Mucosa of stomach (tissue), 1 donor: Measurements from ENCODE around the gene AMDHD2.
"Not testable (repeated sequence)": the region's sequence is repeated elsewhere in the genome, so short reads cannot be mapped to it uniquely, and the experiment has no call there.

Experiments
- H3K27me3 ChIP-seq: one replicate; pipeline ENCODE4 v1.7.0; 2013; ENCODE audit warnings: mild to moderate bottlenecking, low read length; ENCODE audit not compliant: control insufficient read depth, insufficient read depth
- H3K36me3 ChIP-seq: one replicate; pipeline ENCODE4 v1.7.0; 2013; ENCODE audit warnings: low read length; ENCODE audit not compliant: control insufficient read depth, insufficient read depth
- H3K4me1 ChIP-seq: one replicate; pipeline ENCODE4 v1.7.0; 2013; ENCODE audit warnings: mild to moderate bottlenecking, low read length; ENCODE audit not compliant: control insufficient read depth, insufficient read depth
- H3K4me3 ChIP-seq: one replicate; pipeline ENCODE4 v1.7.0; 2013; ENCODE audit warnings: low read length
- H3K9ac ChIP-seq: one replicate; pipeline ENCODE4 v1.7.0; 2013; ENCODE audit warnings: mild to moderate bottlenecking, low read length, moderate library complexity
- H3K9me3 ChIP-seq: one replicate; pipeline ENCODE4 v1.7.0; 2013; ENCODE audit warnings: mild to moderate bottlenecking, low read length, moderate library complexity; ENCODE audit not compliant: control insufficient read depth
- donor health status: Pancreatic carcinoma.

Gene AMDHD2

DNA sequence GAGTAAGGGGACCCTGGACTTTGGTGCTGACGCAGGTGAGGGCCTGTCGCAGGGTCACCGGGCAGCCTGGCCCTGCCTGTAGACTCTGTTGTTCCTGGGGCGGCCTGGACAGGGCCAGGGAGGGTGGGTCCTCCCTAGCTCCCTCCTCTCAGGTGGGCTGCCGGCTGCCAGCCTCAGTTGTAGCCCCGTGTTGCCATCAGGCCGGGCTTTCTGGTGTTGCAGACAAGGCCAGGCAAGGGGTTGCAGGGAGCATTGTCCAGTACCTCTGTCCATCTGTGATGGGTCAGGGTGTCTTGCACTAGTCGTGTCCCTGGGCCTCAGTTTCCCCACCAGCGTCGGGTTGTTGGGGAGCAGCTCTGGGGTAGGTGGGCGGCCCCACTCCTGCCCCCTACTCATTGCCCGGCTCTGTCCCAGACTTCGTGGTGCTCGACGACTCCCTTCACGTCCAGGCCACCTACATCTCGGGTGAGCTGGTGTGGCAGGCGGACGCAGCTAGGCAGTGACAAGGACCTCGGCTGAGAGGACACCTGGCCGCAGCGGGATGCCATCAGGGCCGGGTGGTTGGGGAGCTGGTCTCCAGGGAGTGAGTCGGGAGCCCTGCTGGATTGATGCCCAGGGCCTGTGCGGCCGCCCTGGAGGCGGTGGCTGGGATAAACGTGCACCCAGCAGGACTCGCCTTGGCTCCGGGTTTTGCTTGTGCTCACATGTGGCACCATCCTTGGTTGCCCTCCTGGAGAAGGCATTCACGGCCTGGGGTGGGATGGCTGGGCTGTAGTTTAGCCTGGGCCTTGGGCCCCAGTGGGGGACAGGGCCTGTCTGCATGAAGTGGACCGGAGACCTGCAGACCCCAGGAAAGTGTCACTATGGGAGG is 9.1 kb downstream of the AMDHD2 start:
- Histone ChIP-seq H3K36me3 (peaks cover 4% of the 10 kb centered on the region), H3K27me3 (no peaks in the 10 kb centered on the region), H3K4me1 (peaks cover 15% of the 10 kb centered on the region), H3K9ac (no peak overlapping the region), H3K4me3 (no peak overlapping the region), H3K9me3 (no peaks in the 10 kb centered on the region)

GRCh38 chr16:2529961-2530628 is 9.9 kb downstream of the AMDHD2 start:
- no peak overlapping the region for H3K4me3 ChIP-seq
- no peaks in the 10 kb centered on the region for H3K27me3 ChIP-seq
- H3K9ac ChIP-seq = no peak overlapping the region
- H3K9me3 ChIP-seq = no peaks in the 10 kb centered on the region
- H3K4me1 ChIP-seq = peaks cover 15% of the 10 kb centered on the region
- peaks cover 4% of the 10 kb centered on the region for H3K36me3 ChIP-seq

GRCh38 chr16:2530629-2531318 is 10.6 kb downstream of the AMDHD2 start:
- no peak overlapping the region for H3K4me3 ChIP-seq
- no peaks in the 10 kb centered on the region for H3K9me3 ChIP-seq

GRCh38 chr16:2531371-2531695 is 11.2 kb downstream of the AMDHD2 start, which contains the start of gene CEMP1:
Gene CEMP1 (minus strand): TSS chr16:2531408. CDS start chr16:2531073, 335 bp downstream.
- Histone ChIP-seq H3K4me1 (peaks cover 17% of the 10 kb centered on the region), H3K9me3 (no peaks in the 10 kb centered on the region), H3K4me3 (peak within 1 kb of the TSS; percentile 92), H3K27me3 (no peaks in the 10 kb centered on the region), H3K9ac (peak within 1 kb of the TSS; percentile 89), H3K36me3 (peaks cover 4% of the 10 kb centered on the region)

More at GRCh38 chr16:2530629-2531318, 10.6 kb downstream of the AMDHD2 start:
- Histone ChIP-seq H3K36me3 (peaks cover 4% of the 10 kb centered on the region), H3K27me3 (no peaks in the 10 kb centered on the region), H3K4me1 (peaks cover 15% of the 10 kb centered on the region), H3K9ac (no peak overlapping the region)

- Histone ChIP-seq H3K36me3 (peaks cover 4% of the 10 kb centered on the region), H3K4me1 (peaks cover 19% of the 10 kb centered on the region), H3K27me3 (no peaks in the 10 kb centered on the region), H3K9me3 (no peaks in the 10 kb centered on the region), H3K9ac (peak overlapping the region; percentile 89), H3K4me3 (peak overlapping the region; percentile 92)
Observed at GRCh38 chr16:2531696-2532493, 11.7 kb downstream of the AMDHD2 start.

GRCh38 chr16:2532494-2533141 is 12.4 kb downstream of the AMDHD2 start:
- no peaks in the 10 kb centered on the region for H3K27me3 ChIP-seq
- peak overlapping the region; percentile 92 for H3K4me3 ChIP-seq
- no peaks in the 10 kb centered on the region for H3K9me3 ChIP-seq
- peak overlapping the region; percentile 89 for H3K9ac ChIP-seq
- peaks cover 4% of the 10 kb centered on the region for H3K36me3 ChIP-seq
- H3K4me1 ChIP-seq = peaks cover 19% of the 10 kb centered on the region

GRCh38 chr16:2533142-2533755 is 13.1 kb downstream of the AMDHD2 start:
- Histone ChIP-seq H3K4me3 (peak overlapping the region; percentile 92), H3K4me1 (peaks cover 19% of the 10 kb centered on the region), H3K9ac (peak overlapping the region; percentile 89)
- not testable (repeated sequence) for H3K9me3 ChIP-seq, H3K36me3 ChIP-seq, H3K27me3 ChIP-seq

GRCh38 chr16:2533912-2534311 is 13.7 kb downstream of the AMDHD2 start:
- H3K9me3 ChIP-seq = no peaks in the 10 kb centered on the region
- H3K4me3 ChIP-seq = no peak overlapping the region
- peaks cover 4% of the 10 kb centered on the region for H3K36me3 ChIP-seq
- peaks cover 19% of the 10 kb centered on the region for H3K4me1 ChIP-seq
- no peak overlapping the region for H3K9ac ChIP-seq
- H3K27me3 ChIP-seq = no peaks in the 10 kb centered on the region

GRCh38 chr16:2534335-2534734 is 14.2 kb downstream of the AMDHD2 start:
- peaks cover 23% of the 10 kb centered on the region for H3K4me1 ChIP-seq
- not testable (repeated sequence) for H3K27me3 ChIP-seq, H3K36me3 ChIP-seq, H3K9me3 ChIP-seq, H3K9ac ChIP-seq, H3K4me3 ChIP-seq

DNA sequence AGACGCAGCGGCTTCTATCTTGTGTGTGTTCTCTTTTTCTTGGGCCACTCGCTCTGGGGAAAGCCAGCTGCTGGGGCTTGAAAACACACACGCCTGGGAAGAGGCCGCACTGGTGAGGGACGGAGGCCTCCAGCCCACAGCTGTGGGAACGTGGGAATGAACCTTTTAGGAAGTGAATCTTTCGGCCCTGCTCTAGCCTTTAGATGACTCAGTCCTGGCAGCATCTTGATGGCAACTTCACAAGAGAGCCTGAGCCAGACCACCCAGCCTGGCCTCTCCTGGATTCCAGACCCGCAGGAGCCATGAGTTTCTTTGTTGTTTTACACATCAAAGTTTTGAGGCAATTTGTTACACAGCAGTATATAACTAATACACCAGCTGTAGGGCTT is 15.4 kb downstream of the AMDHD2 start:
- H3K4me3 ChIP-seq = no peak overlapping the region
- peaks cover 28% of the 10 kb centered on the region for H3K4me1 ChIP-seq

More for the DNA sequence above, 15.4 kb downstream of the AMDHD2 start:
- Histone ChIP-seq H3K9ac (no peak overlapping the region), H3K36me3 (no peaks in the 10 kb centered on the region), H3K9me3 (no peaks in the 10 kb centered on the region), H3K27me3 (no peaks in the 10 kb centered on the region)
